ENCODE measurements around the gene TSSK6. TPM values are rescaled to one million over a fixed set of nuclear protein-coding genes. Genes with fewer than 3 reads are reported as not detected.
A peak's percentile ranks its signal among the peaks of the same experiment; 100 is the strongest.

Gene TSSK6
- 5.0 and 10.8 TPM in 2 replicates for total RNA-seq (2014; rRNA removed; shearing (Covaris generic); ENCODE audit: low replicate concordance)

DNA sequence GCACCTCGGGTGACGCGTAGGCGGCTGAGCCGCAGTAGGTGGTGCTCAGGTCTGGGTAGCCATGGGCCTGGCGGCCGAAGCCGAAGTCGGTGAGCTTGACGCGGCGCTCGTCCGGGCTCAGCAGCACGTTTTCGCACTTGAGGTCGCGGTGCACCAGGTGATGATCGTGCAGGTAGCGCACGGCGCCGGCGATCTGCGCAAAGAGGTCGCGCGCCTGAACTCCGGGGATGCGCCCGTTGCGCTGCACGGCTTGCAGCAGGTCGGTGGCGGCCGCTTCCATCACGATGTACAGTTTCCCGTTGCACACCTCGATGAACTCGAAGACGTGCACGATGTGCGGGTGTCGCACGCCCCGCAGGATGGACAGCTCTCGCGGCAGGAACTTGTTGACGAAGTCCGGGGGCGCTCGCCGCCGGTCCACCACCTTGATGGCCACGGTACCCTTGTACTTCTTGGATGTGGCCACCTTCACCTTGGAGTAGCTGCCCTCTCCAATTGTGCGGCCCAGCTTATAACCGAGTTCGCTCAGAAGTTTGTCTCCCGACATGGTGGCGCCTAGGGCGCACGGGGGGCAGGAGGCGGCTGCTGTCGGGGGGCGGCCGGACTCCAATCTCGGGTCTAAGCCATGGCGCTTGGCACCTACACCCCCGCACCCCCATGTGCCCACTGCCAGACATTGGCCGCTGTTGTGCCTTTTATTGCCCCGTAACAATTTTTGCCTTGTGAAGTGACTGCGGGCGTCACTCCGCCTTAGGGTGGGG lies at the start of gene TSSK6:
Gene TSSK6, minus strand, starts transcription at position 668 of the 761 bp plus-strand sequence. Its CDS starts 121 bp downstream, at position 547.
- Histone ChIP-seq H3K79me2 (ENCODE audit: low read length) (peaks cover 39% of the 10 kb centered on the region), H3K9ac (ENCODE audit: low read length) (peak within 1 kb of the TSS; percentile 90), H3K9me3 (ENCODE audit: low read length) (no peaks in the 10 kb centered on the region), H3K4me1 (ENCODE audit: low read length) (peaks cover 19% of the 10 kb centered on the region), H3K4me3 (ENCODE audit: low read length) (peak within 1 kb of the TSS; percentile 94), H3K9me2 (replicated peaks; ENCODE audit: insufficient read depth, low read length) (no peaks in the 10 kb centered on the region), H3K27me3 (ENCODE audit: low read length) (no peaks in the 10 kb centered on the region), H2AFZ (ENCODE audit: low read length) (peak within 1 kb of the TSS; percentile 19; the same call in 1 of the 2 replicates), H4K20me1 (ENCODE audit: insufficient read depth, low read depth, low read length) (no peaks in the 10 kb centered on the region), H3K27ac (ENCODE audit: low read length) (peak within 1 kb of the TSS; percentile 47), H3K4me2 (ENCODE audit: low read depth, low read length, poor library complexity, severe bottlenecking) (peak within 1 kb of the TSS; percentile 87), H3K36me3 (ENCODE audit: insufficient read depth, low read length) (peaks cover 9% of the 10 kb centered on the region; the same call in 1 of the 2 replicates)
- no peak for DNase-seq

GRCh38 chr19:19563348-19563848 lies 48.0 kb upstream of the TSSK6 start:
- Histone ChIP-seq H3K36me3 (ENCODE audit: insufficient read depth, low read length) (no peaks in the 10 kb centered on the region), H3K27me3 (ENCODE audit: low read length) (no peaks in the 10 kb centered on the region), H3K9me2 (replicated peaks; ENCODE audit: insufficient read depth, low read length) (no peaks in the 10 kb centered on the region), H2AFZ (ENCODE audit: low read length) (no peak overlapping the region), H3K9ac (ENCODE audit: low read length) (no peak overlapping the region), H3K4me1 (ENCODE audit: low read length) (no peaks in the 10 kb centered on the region), H3K9me3 (ENCODE audit: low read length) (no peaks in the 10 kb centered on the region), H3K27ac (ENCODE audit: low read length) (no peak overlapping the region), H3K4me3 (ENCODE audit: low read length) (no peak overlapping the region), H3K79me2 (ENCODE audit: low read length) (no peaks in the 10 kb centered on the region), H4K20me1 (ENCODE audit: insufficient read depth, low read depth, low read length) (no peaks in the 10 kb centered on the region), H3K4me2 (ENCODE audit: low read depth, low read length, poor library complexity, severe bottlenecking) (no peak overlapping the region)
- DNase-seq = no peak

- H3K36me3 ChIP-seq (ENCODE audit: insufficient read depth, low read length) = no peaks in the 10 kb centered on the region
- no peaks in the 10 kb centered on the region for H3K79me2 ChIP-seq (ENCODE audit: low read length)
- H3K9me2 ChIP-seq (replicated peaks; ENCODE audit: insufficient read depth, low read length) = no peaks in the 10 kb centered on the region
- no peak overlapping the region for H2AFZ ChIP-seq (ENCODE audit: low read length)
- H3K4me1 ChIP-seq (ENCODE audit: low read length) = no peaks in the 10 kb centered on the region
- H3K9me3 ChIP-seq (ENCODE audit: low read length) = no peaks in the 10 kb centered on the region
- H3K4me2 ChIP-seq (ENCODE audit: low read depth, low read length, poor library complexity, severe bottlenecking) = no peak overlapping the region
- no peak overlapping the region for H3K9ac ChIP-seq (ENCODE audit: low read length)
- DNase-seq = peak; percentile 61
- H3K4me3 ChIP-seq (ENCODE audit: low read length) = no peak overlapping the region
- no peaks in the 10 kb centered on the region for H3K27me3 ChIP-seq (ENCODE audit: low read length)
- no peak overlapping the region for H3K27ac ChIP-seq (ENCODE audit: low read length)
- no peaks in the 10 kb centered on the region for H4K20me1 ChIP-seq (ENCODE audit: insufficient read depth, low read depth, low read length)
These were observed 47.5 kb upstream of the TSSK6 start for GRCh38 chr19:19562665-19563347.

DNA sequence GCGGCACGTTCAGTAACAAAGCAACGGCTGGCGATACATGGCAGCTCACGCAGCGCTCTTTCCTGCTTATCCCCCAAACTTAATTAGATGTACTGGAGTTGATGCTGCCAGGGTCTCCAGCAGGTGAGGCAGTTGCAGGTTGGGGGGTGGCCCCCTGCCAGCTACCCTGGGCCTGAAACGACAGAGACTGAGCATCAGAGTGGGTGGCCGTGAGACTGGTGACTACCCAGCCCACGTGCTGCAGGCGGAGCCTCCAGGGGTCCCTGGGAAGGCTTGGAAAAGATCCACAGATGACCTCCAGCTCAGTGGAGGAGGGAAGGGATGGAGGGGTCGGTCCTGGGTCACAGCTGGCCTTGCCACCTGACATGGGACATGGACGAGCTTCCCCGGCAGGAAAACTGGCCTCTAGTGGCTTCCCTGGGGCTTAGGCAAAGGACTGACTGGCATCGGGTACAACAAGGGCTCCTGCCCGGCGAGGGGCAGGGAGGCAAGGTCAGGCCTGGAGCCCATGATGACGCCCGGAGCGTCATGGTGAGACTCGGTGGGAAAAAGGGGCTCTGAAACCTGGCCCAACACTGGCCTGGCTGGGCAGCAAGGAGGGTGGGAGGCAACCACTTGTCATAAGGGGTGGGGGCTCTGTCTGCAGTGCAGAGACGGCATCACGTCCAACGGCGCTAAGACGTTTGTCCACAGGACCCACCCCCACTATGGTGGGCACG lies 46.8 kb upstream of the TSSK6 start:
- Histone ChIP-seq H4K20me1 (ENCODE audit: insufficient read depth, low read depth, low read length) (no peaks in the 10 kb centered on the region), H3K27me3 (ENCODE audit: low read length) (no peaks in the 10 kb centered on the region), H3K9me3 (ENCODE audit: low read length) (no peaks in the 10 kb centered on the region), H3K4me2 (ENCODE audit: low read depth, low read length, poor library complexity, severe bottlenecking) (no peak overlapping the region), H2AFZ (ENCODE audit: low read length) (no peak overlapping the region), H3K4me1 (ENCODE audit: low read length) (no peaks in the 10 kb centered on the region), H3K79me2 (ENCODE audit: low read length) (no peaks in the 10 kb centered on the region), H3K27ac (ENCODE audit: low read length) (no peak overlapping the region), H3K9ac (ENCODE audit: low read length) (no peak overlapping the region), H3K9me2 (replicated peaks; ENCODE audit: insufficient read depth, low read length) (no peaks in the 10 kb centered on the region), H3K4me3 (ENCODE audit: low read length) (no peak overlapping the region), H3K36me3 (ENCODE audit: insufficient read depth, low read length) (no peaks in the 10 kb centered on the region)
- no peak for DNase-seq

GRCh38 chr19:19559931-19560330 lies 44.6 kb upstream of the TSSK6 start:
- Histone ChIP-seq H3K9ac (ENCODE audit: low read length) (no peak overlapping the region), H3K27me3 (ENCODE audit: low read length) (no peaks in the 10 kb centered on the region), H3K4me1 (ENCODE audit: low read length) (no peaks in the 10 kb centered on the region), H3K4me2 (ENCODE audit: low read depth, low read length, poor library complexity, severe bottlenecking) (no peak overlapping the region), H3K9me2 (replicated peaks; ENCODE audit: insufficient read depth, low read length) (no peaks in the 10 kb centered on the region), H3K79me2 (ENCODE audit: low read length) (no peaks in the 10 kb centered on the region), H4K20me1 (ENCODE audit: insufficient read depth, low read depth, low read length) (no peaks in the 10 kb centered on the region), H2AFZ (ENCODE audit: low read length) (no peak overlapping the region), H3K4me3 (ENCODE audit: low read length) (no peak overlapping the region), H3K9me3 (ENCODE audit: low read length) (no peaks in the 10 kb centered on the region), H3K27ac (ENCODE audit: low read length) (no peak overlapping the region), H3K36me3 (ENCODE audit: insufficient read depth, low read length) (no peaks in the 10 kb centered on the region)
- DNase-seq = no peak

DNA sequence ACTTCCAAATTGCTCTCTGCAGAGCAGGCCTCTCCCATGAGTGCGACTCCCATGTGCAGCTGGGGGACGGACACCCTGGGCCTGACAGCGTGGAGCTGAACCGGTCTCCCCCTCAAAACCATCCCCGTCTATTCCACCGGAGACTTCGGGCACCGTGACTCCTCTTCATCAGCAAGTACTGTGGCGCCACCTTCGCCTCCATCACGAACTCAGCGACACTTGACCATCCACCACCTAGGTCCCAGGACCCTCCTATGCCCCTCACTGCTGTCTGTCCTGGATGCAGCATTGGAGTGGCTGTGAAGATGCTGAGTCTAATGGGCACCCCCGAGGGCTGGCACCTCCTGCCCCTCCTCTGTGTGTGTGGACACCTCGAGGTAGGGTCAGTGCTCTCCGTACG lies 43.3 kb upstream of the TSSK6 start:
- no peak overlapping the region for H3K4me3 ChIP-seq (ENCODE audit: low read length)
- no peak overlapping the region for H3K9ac ChIP-seq (ENCODE audit: low read length)
- H3K27me3 ChIP-seq (ENCODE audit: low read length) = no peaks in the 10 kb centered on the region
- no peaks in the 10 kb centered on the region for H3K9me2 ChIP-seq (replicated peaks; ENCODE audit: insufficient read depth, low read length)
- H3K27ac ChIP-seq (ENCODE audit: low read length) = no peak overlapping the region
- no peak overlapping the region for H3K4me2 ChIP-seq (ENCODE audit: low read depth, low read length, poor library complexity, severe bottlenecking)
- DNase-seq = no peak
- no peaks in the 10 kb centered on the region for H3K9me3 ChIP-seq (ENCODE audit: low read length)
- H2AFZ ChIP-seq (ENCODE audit: low read length) = no peak overlapping the region
- no peaks in the 10 kb centered on the region for H3K36me3 ChIP-seq (ENCODE audit: insufficient read depth, low read length)
- H4K20me1 ChIP-seq (ENCODE audit: insufficient read depth, low read depth, low read length) = no peaks in the 10 kb centered on the region
- no peaks in the 10 kb centered on the region for H3K4me1 ChIP-seq (ENCODE audit: low read length)
- no peaks in the 10 kb centered on the region for H3K79me2 ChIP-seq (ENCODE audit: low read length)

DNA sequence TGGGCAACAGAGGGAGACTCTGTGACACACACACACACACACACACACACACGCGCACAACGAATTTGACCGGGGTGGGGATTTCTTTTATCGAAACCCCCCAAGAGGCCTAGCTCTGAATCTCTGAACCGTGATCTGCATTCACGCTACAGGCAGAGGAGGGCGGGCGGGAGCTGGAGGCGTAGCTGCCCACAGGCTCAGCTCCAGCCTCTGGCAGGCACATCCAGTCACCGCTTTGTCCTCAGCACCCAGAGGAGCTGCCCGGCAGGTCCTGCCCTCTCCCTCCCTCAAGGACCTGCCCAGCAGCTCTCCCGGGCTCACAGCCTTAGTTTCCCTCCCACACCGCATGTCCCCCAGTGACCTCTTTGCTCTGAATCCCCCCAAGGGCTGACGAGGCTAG lies 42.7 kb upstream of the TSSK6 start:
- no peaks in the 10 kb centered on the region for H3K27me3 ChIP-seq (ENCODE audit: low read length)
- H3K4me2 ChIP-seq (ENCODE audit: low read depth, low read length, poor library complexity, severe bottlenecking) = no peak overlapping the region
- no peak overlapping the region for H3K9ac ChIP-seq (ENCODE audit: low read length)
- no peaks in the 10 kb centered on the region for H3K36me3 ChIP-seq (ENCODE audit: insufficient read depth, low read length)
- H3K27ac ChIP-seq (ENCODE audit: low read length) = no peak overlapping the region
- H4K20me1 ChIP-seq (ENCODE audit: insufficient read depth, low read depth, low read length) = no peaks in the 10 kb centered on the region
- H3K4me3 ChIP-seq (ENCODE audit: low read length) = no peak overlapping the region
- no peak for DNase-seq
- H3K4me1 ChIP-seq (ENCODE audit: low read length) = no peaks in the 10 kb centered on the region
- H3K9me2 ChIP-seq (replicated peaks; ENCODE audit: insufficient read depth, low read length) = no peaks in the 10 kb centered on the region
- no peaks in the 10 kb centered on the region for H3K79me2 ChIP-seq (ENCODE audit: low read length)
- H2AFZ ChIP-seq (ENCODE audit: low read length) = no peak overlapping the region
- H3K9me3 ChIP-seq (ENCODE audit: low read length) = no peaks in the 10 kb centered on the region

Measured in Karpas-422 (cell line).